Hepatocyte (in vitro differentiated cells): ENCODE data around the gene LEUTX. TPM values are rescaled to one million over a fixed set of nuclear protein-coding genes. Genes with fewer than 3 reads are reported as not detected.

ENCODE experiments used
- DNase-seq: peaks from one replicate; pipeline ENCODE4 v3.0.0-alpha.2; 2016; ENCODE audit warnings: low spot score
- H2AFZ ChIP-seq: fragments of 200-600 bp; sonication (generic); 2 replicates; pipeline ENCODE4 v1.6.0; 2016; ENCODE audit warnings: antibody characterized with exemption, mild to moderate bottlenecking
- H3K27ac ChIP-seq: fragments of 200-600 bp; sonication (generic); 2 replicates; pipeline ENCODE4 v1.5.1; 2016; ENCODE audit warnings: mild to moderate bottlenecking
- H3K27me3 ChIP-seq: fragments of 200-600 bp; sonication (generic); 2 replicates; pipeline ENCODE4 v1.6.1; 2016
- H3K36me3 ChIP-seq: fragments of 200-600 bp; sonication (generic); replicated peaks from 2 replicates; pipeline ENCODE4 v1.5.1; 2016; ENCODE audit warnings: low read depth; ENCODE audit not compliant: insufficient read depth
- H3K4me1 ChIP-seq: fragments of 200-600 bp; sonication (generic); 2 replicates; pipeline ENCODE4 v1.5.1; 2016; ENCODE audit warnings: mild to moderate bottlenecking, moderate library complexity; ENCODE audit not compliant: insufficient read depth
- H3K4me2 ChIP-seq: fragments of 200-600 bp; sonication (generic); 2 replicates; pipeline ENCODE4 v1.6.0; 2016
- H3K4me3 ChIP-seq: fragments of 200-600 bp; sonication (generic); 2 replicates; pipeline ENCODE4 v1.5.1; 2016; ENCODE audit warnings: mild to moderate bottlenecking
- H3K79me2 ChIP-seq: fragments of 200-600 bp; sonication (generic); 2 replicates; pipeline ENCODE4 v1.6.0; 2017; ENCODE audit warnings: mild to moderate bottlenecking
- H3K9me2 ChIP-seq: fragments of 200-600 bp; sonication (generic); replicated peaks from 2 replicates; pipeline ENCODE4 v1.6.0; 2017; ENCODE audit warnings: mild to moderate bottlenecking; ENCODE audit not compliant: insufficient read depth
- H3K9me3 ChIP-seq: fragments of 200-600 bp; sonication (generic); 2 replicates; pipeline ENCODE4 v1.5.1; 2016; ENCODE audit warnings: low read depth, mild to moderate bottlenecking
- H4K20me1 ChIP-seq: fragments of 200-600 bp; sonication (generic); 2 replicates; pipeline ENCODE4 v1.6.0; 2016; ENCODE audit warnings: mild to moderate bottlenecking; ENCODE audit not compliant: insufficient read depth, poor library complexity, severe bottlenecking
- CTCF ChIP-seq: fragments of 200-600 bp; sonication (generic); IDR thresholded peaks from 2 replicates; pipeline ENCODE4 v1.5.1; 2016; ENCODE audit warnings: antibody characterized with exemption, mild to moderate bottlenecking; ENCODE audit not compliant: poor library complexity
- EZH2 ChIP-seq: fragments of 200-600 bp; sonication (generic); IDR thresholded peaks from 2 replicates; pipeline ENCODE4 v1.6.1; 2016; ENCODE audit warnings: antibody characterized with exemption, mild to moderate bottlenecking, borderline replicate concordance
- EZH2phosphoT487 ChIP-seq: fragments of 200-600 bp; sonication (generic); IDR thresholded peaks from one replicate; pipeline ENCODE4 v1.6.1; 2018; ENCODE audit warnings: antibody characterized with exemption, mild to moderate bottlenecking, low read depth, moderate library complexity; ENCODE audit not compliant: unreplicated experiment, severe bottlenecking
- WGBS: methylation state at CpG from one replicate; pipeline ENCODE4 v1.1.6; 2016; ENCODE audit warnings: low lambda C conversion rate; ENCODE audit errors: missing lambda C conversion rate; 5-methylcytosine and 5-hydroxymethylcytosine counted together
- microRNA-seq: library from miRNA; unstranded; fragments of <30 nt; microRNA quantifications from one replicate; pipeline ENCODE4, GENCODE V29; 2017
- polyA plus RNA-seq: library from polyadenylated mRNA; unstranded; fragments of >200 nt; fragmentation: Nextera tagmentation; extraction: Ambion mirVana; gene quantifications from 2 replicates; pipeline ENCODE4 v1.2.1, GENCODE V29; 2016
- small RNA-seq: library from RNA; depleted of rRNA; stranded (forward); fragments of <200 nt; gene quantifications from one replicate; pipeline ENCODE3, GENCODE V24; 2014
- total RNA-seq: library from RNA; depleted of rRNA; stranded (reverse); fragments of >200 nt; gene quantifications from 2 replicates; pipeline ENCODE4 v1.2.3, GENCODE V29; 2014

LEUTX gene
- total and polyA plus RNA-seq, 2 experiments from 2014 or later, result not detected

- H3K4me3 ChIP-seq, result peak within 1 kb of the TSS; percentile 69
- TF ChIP-seq CTCF, result no peak
- no peak for TF ChIP-seq EZH2phosphoT487
- TF ChIP-seq EZH2, result no peak
- H3K4me2 ChIP-seq, result peak within 1 kb of the TSS; percentile 86
- H3K9me2 ChIP-seq, result no peaks in the 10 kb centered on the region
- H3K27ac ChIP-seq, result peak within 1 kb of the TSS; percentile 82
- peak within 1 kb of the TSS; percentile 51 for H2AFZ ChIP-seq
- DNase-seq, result peak; percentile 100
- no peaks in the 10 kb centered on the region for H3K27me3 ChIP-seq
- peaks cover 35% of the 10 kb centered on the region for H3K79me2 ChIP-seq
- peaks cover 12% of the 10 kb centered on the region for H4K20me1 ChIP-seq
- H3K36me3 ChIP-seq, result no peaks in the 10 kb centered on the region
- no peaks in the 10 kb centered on the region for H3K9me3 ChIP-seq
- H3K4me1 ChIP-seq, result peaks cover 7% of the 10 kb centered on the region
- 3% methylated on average over 39 of the region's 59 CpGs for WGBS
These were observed 55.0 kb downstream of the LEUTX start, which contains the start of gene DYRK1B for GRCh38 chr19:39833464-39834286. Gene DYRK1B, minus strand, starts transcription at chr19:39834162. Its CDS starts 2,295 bp downstream, at chr19:39831867.

GRCh38 chr19:39834287-39834841, 55.7 kb downstream of the LEUTX start:
- no peaks in the 10 kb centered on the region for H3K9me3 ChIP-seq
- 47% methylated on average over 19 of the region's 19 CpGs for WGBS
- H4K20me1 ChIP-seq, result peaks cover 12% of the 10 kb centered on the region
- no peaks in the 10 kb centered on the region for H3K27me3 ChIP-seq
- H3K79me2 ChIP-seq, result peaks cover 34% of the 10 kb centered on the region
- peak overlapping the region; percentile 42 for H3K27ac ChIP-seq
- H3K4me3 ChIP-seq, result no peak overlapping the region
- no peak for DNase-seq
- no peaks in the 10 kb centered on the region for H3K9me2 ChIP-seq
- no peak for TF ChIP-seq CTCF
- TF ChIP-seq EZH2phosphoT487, result no peak
- TF ChIP-seq EZH2, result no peak
- H3K4me2 ChIP-seq, result peak overlapping the region; percentile 65
- H3K4me1 ChIP-seq, result peaks cover 7% of the 10 kb centered on the region
- peak overlapping the region; percentile 50 for H2AFZ ChIP-seq
- H3K36me3 ChIP-seq, result no peaks in the 10 kb centered on the region

Small RNA genes within 50 kb of the gene (microRNA-seq; reads per million reads assigned to microRNA genes)
- gene MIR6719, result not detected

Small RNA genes within 50 kb of the gene (small RNA-seq; reads per million reads assigned to genes)
- gene MIR6719, result not detected

Other genes starting within 250 kb of the LEUTX start
- 3.4 and 3.7 TPM in 2 replicates for gene EID2B, start 246.0 kb upstream of the LEUTX start, total RNA-seq
- gene EID2B, start 246.0 kb upstream of the LEUTX start, polyA plus RNA-seq, result 1.0 and 2.2 TPM in 2 replicates
- gene EID2, start 238.7 kb upstream of the LEUTX start, total RNA-seq, result 13.6 and 18.6 TPM in 2 replicates
- gene EID2, start 238.7 kb upstream of the LEUTX start, polyA plus RNA-seq, result 29.3 and 34.8 TPM in 2 replicates
- gene LGALS13, start 176.3 kb upstream of the LEUTX start, total RNA-seq, result not detected in 2 replicates
- gene LGALS13, start 176.3 kb upstream of the LEUTX start, polyA plus RNA-seq, result not detected in 2 replicates
- gene LGALS16, start 122.9 kb upstream of the LEUTX start, total RNA-seq, result not detected in 2 replicates
- not detected in 2 replicates for gene LGALS16, start 122.9 kb upstream of the LEUTX start, polyA plus RNA-seq
- 0.88 and 1.2 TPM in 2 replicates for gene LGALS14, start 74.4 kb upstream of the LEUTX start, total RNA-seq
- 1.3 TPM in 1 of 2 replicates, not detected in the other for gene LGALS14, start 74.4 kb upstream of the LEUTX start, polyA plus RNA-seq
- gene CLC, start 40.8 kb upstream of the LEUTX start, total RNA-seq, result not detected in 2 replicates
- gene CLC, start 40.8 kb upstream of the LEUTX start, polyA plus RNA-seq, result not detected in 2 replicates
- gene DYRK1B, start 55.3 kb downstream of the LEUTX start, total RNA-seq, result 10.5 and 12.2 TPM in 2 replicates
- 25.7 and 28.0 TPM in 2 replicates for gene DYRK1B, start 55.3 kb downstream of the LEUTX start, polyA plus RNA-seq
- gene FBL, start 67.5 kb downstream of the LEUTX start, total RNA-seq, result 104 and 126 TPM in 2 replicates
- 69.6 and 79.4 TPM in 2 replicates for gene FBL, start 67.5 kb downstream of the LEUTX start, polyA plus RNA-seq
- gene FCGBP, start 155.8 kb downstream of the LEUTX start, total RNA-seq, result 31.2 and 48.2 TPM in 2 replicates
- 2.4 and 3.1 TPM in 2 replicates for gene FCGBP, start 155.8 kb downstream of the LEUTX start, polyA plus RNA-seq
- 81.5 and 85.4 TPM in 2 replicates for gene PSMC4, start 192.3 kb downstream of the LEUTX start, total RNA-seq
- 94.7 and 99.3 TPM in 2 replicates for gene PSMC4, start 192.3 kb downstream of the LEUTX start, polyA plus RNA-seq
- gene ZNF546, start 218.2 kb downstream of the LEUTX start, total RNA-seq, result 1.6 and 1.8 TPM in 2 replicates
- gene ZNF546, start 218.2 kb downstream of the LEUTX start, polyA plus RNA-seq, result 1.1 and 1.7 TPM in 2 replicates